ENCODE results near the gene GON7.

GON7 gene

GRCh38 chr14:93155667-93156066 is 51.2 kb downstream of the GON7 start:
- DNase-seq = no peak

GRCh38 chr14:93153121-93153520 is 53.7 kb downstream of the GON7 start:
- DNase-seq = no peak
